Spleen (tissue), 11 donors: ENCODE results near the gene ARHGAP27. TPM values are rescaled to one million over a fixed set of nuclear protein-coding genes. Genes with fewer than 3 reads are reported as not detected.

Experiments used
- DNase-seq: peaks from one replicate; pipeline ENCODE4 v3.0.0-alpha.2; 2020
- H3K27ac ChIP-seq, 8 donors: fragments of 200-600 bp; sonication (generic) in 7 of 8; 1 replicate in 4 of 8; 2 replicates in 4 of 8; pipeline versions ENCODE4 v1.5.0 to v1.8.0; 2016 to 2021; ENCODE audit warnings: inconsistent platforms in 4 of 8, mild to moderate bottlenecking in 4 of 8, moderate library complexity in 1 of 8
- H3K27me3 ChIP-seq, 7 donors: fragments of 200-600 bp; sonication (generic) in 6 of 7; replicated peaks in 1 of 7; 1 replicate in 4 of 7; 2 replicates in 3 of 7; pipeline versions ENCODE4 v1.5.0 to v1.8.0; 2016 to 2021; ENCODE audit warnings: inconsistent platforms in 3 of 7, mild to moderate bottlenecking in 1 of 7
- H3K36me3 ChIP-seq, 6 donors: fragments of 200-600 bp; sonication (generic) in 5 of 6; 1 replicate in 4 of 6; 2 replicates in 2 of 6; pipeline versions ENCODE4 v1.5.0 to v1.8.0; 2016 to 2021; ENCODE audit warnings: inconsistent platforms in 2 of 6
- H3K4me1 ChIP-seq, 6 donors: fragments of 200-600 bp; sonication (generic) in 5 of 6; 1 replicate in 3 of 6; 2 replicates in 3 of 6; pipeline versions ENCODE4 v1.5.0 to v1.8.0; 2016 to 2021; ENCODE audit warnings: inconsistent platforms in 3 of 6
- H3K4me3 ChIP-seq, 8 donors: fragments of 200-600 bp; sonication (generic) in 7 of 8; 1 replicate in 4 of 8; 2 replicates in 4 of 8; pipeline versions ENCODE4 v1.5.0 to v1.8.0; 2016 to 2021; ENCODE audit warnings: inconsistent platforms in 4 of 8, mild to moderate bottlenecking in 4 of 8, moderate library complexity in 2 of 8
- H3K9me3 ChIP-seq, 8 donors: fragments of 200-600 bp; sonication (generic) in 7 of 8; 1 replicate in 4 of 8; 2 replicates in 4 of 8; pipeline versions ENCODE4 v1.5.0 to v1.8.0; 2016 to 2021; ENCODE audit warnings: inconsistent platforms in 4 of 8
- CTCF ChIP-seq, 11 experiments: fragments of 200-600 bp in 7 of 11; fragments of 450-650 bp in 4 of 11; sonication (generic) in 4 of 11; IDR thresholded peaks in 8 of 11; conservative IDR thresholded peaks in 3 of 11; 1 replicate in 7 of 11; 2 replicates in 4 of 11; pipeline versions ENCODE4 v1.4.0 to v1.8.0; 2016 to 2021; ENCODE audit warnings: antibody characterized with exemption in 11 of 11, inconsistent platforms in 4 of 11, mild to moderate bottlenecking in 1 of 11
- POLR2A ChIP-seq, 3 donors: fragments of 450-650 bp; IDR thresholded peaks; one replicate each; pipeline ENCODE4 v1.5.1; 2017; ENCODE audit warnings: antibody characterized with exemption in 3 of 3, mild to moderate bottlenecking in 1 of 3
- POLR2AphosphoS5 ChIP-seq, 3 donors: sonication (generic); formaldehyde crosslinking; IDR thresholded peaks; one replicate each; pipeline ENCODE4 v1.5.1; 2017; ENCODE audit warnings: antibody characterized with exemption in 3 of 3
- WGBS, 5 donors: extraction: QIAGEN DNeasy Blood & Tissue Kit in 3 of 5; methylation state at CpG; one replicate each; pipeline versions ENCODE4 v1.1.5 to v1.1.7; 2013 to 2018; 5-methylcytosine and 5-hydroxymethylcytosine counted together
- intact Hi-C: fragments of 100-400 bp; cut with DNase I; formaldehyde crosslinking; loops from one replicate; pipeline ENCODE4 v1.15.0; 2023; ENCODE audit warnings: low total_unique reads
- polyA plus RNA-seq, 3 donors: library from polyadenylated mRNA; stranded (reverse); fragments of 200-250 nt; gene quantifications; one replicate each; pipeline ENCODE4 v1.2.1, GENCODE V29; 2013
- total RNA-seq, 7 donors: library from RNA; depleted of rRNA in 3 of 7; stranded (reverse); fragments of >200 nt in 3 of 7; fragmentation: NEBNext Ultra II Directional in 4 of 7; extraction: Animal tissue kit (Norgen Biotek cat#: 25700) in 4 of 7; gene quantifications; one replicate each; pipeline versions ENCODE4 v1.1.0 to v1.2.1, GENCODE V29; 2016 to 2021
- donor health status: healthy with polysubstance abuse.
- donor health status: DM: no; HTN: no; CAD: no; lungs with moderate emphysema.
- donor health status: DM: no; HTN: no; CAD: no.
- donor health status: Bipolar disorder and iron deficiency.
- donor health status: healthy.
- donor health status: DM: no; HTN: no; CAD: no.
- donor health status: DM: yes; HTN: yes; CAD: no.

Gene ARHGAP27
- total and polyA plus RNA-seq, 10 donors = 43.6 to 151 (median 118) TPM

GRCh38 chr17:45384047-45384788 is 48.5 kb downstream of the ARHGAP27 start:
- 34 to 58% (median 48%) methylated on average over 7 of the region's 7 CpGs for WGBS, 5 donors
- no peaks in the 10 kb centered on the region for H3K9me3 ChIP-seq
- intact Hi-C loops = no loop called here
- no peak overlapping the region for H3K27ac ChIP-seq
- TF ChIP-seq POLR2A (IDR thresholded peaks at IDR 0.05) (no peak), POLR2AphosphoS5 (IDR thresholded peaks at IDR 0.05) (no peak), CTCF (IDR thresholded peaks at IDR 0.05 in 8 of 11, conservative IDR thresholded peaks at IDR 0.05 in 3 of 11) (no peak)
- no peaks in the 10 kb centered on the region for H3K36me3 ChIP-seq
- peaks cover 4 to 21% (median 7%) of the 10 kb centered on the region in 6 donors for H3K4me1 ChIP-seq
- DNase-seq = no peak
- no peak overlapping the region for H3K4me3 ChIP-seq
- peaks cover 0 to 31% (median 0%) of the 10 kb centered on the region in 7 donors for H3K27me3 ChIP-seq

GRCh38 chr17:45383003-45383402 is 49.7 kb downstream of the ARHGAP27 start:
- Histone ChIP-seq H3K36me3 (no peaks in the 10 kb centered on the region), H3K4me1 (peaks cover 4 to 21% (median 7%) of the 10 kb centered on the region in 6 donors), H3K27me3 (peaks cover 0 to 19% (median 0%) of the 10 kb centered on the region in 7 donors), H3K27ac (no peak overlapping the region), H3K9me3 (no peaks in the 10 kb centered on the region), H3K4me3 (no peak overlapping the region)
- no peak for DNase-seq
- intact Hi-C loops = no loop called here
- TF ChIP-seq CTCF (IDR thresholded peaks at IDR 0.05 in 8 of 11, conservative IDR thresholded peaks at IDR 0.05 in 3 of 11) (no peak), POLR2A (IDR thresholded peaks at IDR 0.05) (no peak), POLR2AphosphoS5 (IDR thresholded peaks at IDR 0.05) (no peak)
- WGBS, 5 donors = 24 to 68% (median 43%) methylated on average over 1 of the region's 1 CpG

- no peak overlapping the region for H3K4me3 ChIP-seq
- no peak for DNase-seq
- no peaks in the 10 kb centered on the region for H3K9me3 ChIP-seq
- peaks cover 4 to 21% (median 7%) of the 10 kb centered on the region in 6 donors for H3K4me1 ChIP-seq
- peaks cover 0 to 11% (median 0%) of the 10 kb centered on the region in 7 donors for H3K27me3 ChIP-seq
- 51 to 83% (median 68%) methylated on average over 3 of the region's 3 CpGs for WGBS, 5 donors
- no peak overlapping the region for H3K27ac ChIP-seq
- intact Hi-C loops = no loop called here
- no peak for TF ChIP-seq CTCF (IDR thresholded peaks at IDR 0.05 in 8 of 11, conservative IDR thresholded peaks at IDR 0.05 in 3 of 11)
- TF ChIP-seq POLR2A (IDR thresholded peaks at IDR 0.05) = no peak
- no peak for TF ChIP-seq POLR2AphosphoS5 (IDR thresholded peaks at IDR 0.05)
- H3K36me3 ChIP-seq = no peaks in the 10 kb centered on the region
These were observed 50.4 kb downstream of the ARHGAP27 start for GRCh38 chr17:45382226-45382625.

- intact Hi-C loops = no loop called here
- Histone ChIP-seq H3K4me1 (peaks cover 4 to 19% (median 7%) of the 10 kb centered on the region in 6 donors), H3K9me3 (no peaks in the 10 kb centered on the region), H3K27me3 (peaks cover 0 to 8% (median 0%) of the 10 kb centered on the region in 7 donors), H3K27ac (no peak overlapping the region), H3K36me3 (no peaks in the 10 kb centered on the region), H3K4me3 (no peak overlapping the region)
- TF ChIP-seq CTCF (IDR thresholded peaks at IDR 0.05 in 8 of 11, conservative IDR thresholded peaks at IDR 0.05 in 3 of 11) (no peak), POLR2A (IDR thresholded peaks at IDR 0.05) (no peak), POLR2AphosphoS5 (IDR thresholded peaks at IDR 0.05) (no peak)
- no peak for DNase-seq
- WGBS, 5 donors = 50 to 74% (median 66%) methylated on average over 8 of the region's 8 CpGs
These were observed 51.7 kb downstream of the ARHGAP27 start for GRCh38 chr17:45380991-45381390.
